ENCODE results near the gene BATF3.

DNA sequence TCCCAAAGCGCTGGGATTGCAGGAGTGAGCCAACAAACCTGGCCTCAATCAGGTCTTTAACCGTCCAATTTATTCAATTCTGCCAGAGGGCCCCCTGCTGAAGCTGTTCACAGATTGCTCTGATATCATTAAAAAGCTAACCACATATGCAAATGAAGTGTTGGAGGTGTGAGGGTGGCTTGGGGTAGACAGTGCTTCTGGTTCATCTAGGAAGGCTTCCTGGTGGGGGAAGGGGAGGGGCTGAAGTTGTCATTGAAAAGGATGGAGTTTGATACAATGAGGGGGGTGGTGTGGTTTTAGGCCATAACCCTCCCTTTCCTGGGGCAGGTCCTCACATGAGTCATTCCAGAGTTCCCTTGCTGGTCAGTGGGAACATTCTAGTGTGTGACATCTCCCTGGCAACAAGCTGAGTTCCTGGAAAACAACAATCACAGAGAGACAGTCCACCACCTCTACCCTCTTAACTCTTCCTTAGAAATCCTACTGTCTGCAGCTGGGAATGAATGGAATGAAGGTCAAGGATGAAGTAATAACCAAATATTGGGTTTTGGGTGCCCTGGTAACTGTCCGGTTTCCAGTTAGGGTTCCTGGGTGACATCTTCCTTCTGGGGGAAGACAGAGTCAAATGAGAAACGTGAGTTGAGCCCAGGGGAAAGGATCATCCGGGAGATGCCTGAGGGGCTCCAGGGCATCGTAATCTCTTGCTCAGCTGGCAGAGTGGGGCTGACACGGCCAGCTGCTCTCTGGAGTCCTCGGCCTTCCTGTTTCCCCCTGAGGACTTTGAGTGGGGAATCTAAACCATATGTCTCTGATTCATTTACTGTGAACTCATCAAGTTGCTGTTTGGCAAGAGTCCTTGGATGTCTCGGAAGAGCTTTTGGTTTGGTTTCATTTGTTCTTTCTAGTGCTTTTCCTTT, 32.2 kb downstream of the BATF3 start:
- TF ChIP-seq, protein P1, sequence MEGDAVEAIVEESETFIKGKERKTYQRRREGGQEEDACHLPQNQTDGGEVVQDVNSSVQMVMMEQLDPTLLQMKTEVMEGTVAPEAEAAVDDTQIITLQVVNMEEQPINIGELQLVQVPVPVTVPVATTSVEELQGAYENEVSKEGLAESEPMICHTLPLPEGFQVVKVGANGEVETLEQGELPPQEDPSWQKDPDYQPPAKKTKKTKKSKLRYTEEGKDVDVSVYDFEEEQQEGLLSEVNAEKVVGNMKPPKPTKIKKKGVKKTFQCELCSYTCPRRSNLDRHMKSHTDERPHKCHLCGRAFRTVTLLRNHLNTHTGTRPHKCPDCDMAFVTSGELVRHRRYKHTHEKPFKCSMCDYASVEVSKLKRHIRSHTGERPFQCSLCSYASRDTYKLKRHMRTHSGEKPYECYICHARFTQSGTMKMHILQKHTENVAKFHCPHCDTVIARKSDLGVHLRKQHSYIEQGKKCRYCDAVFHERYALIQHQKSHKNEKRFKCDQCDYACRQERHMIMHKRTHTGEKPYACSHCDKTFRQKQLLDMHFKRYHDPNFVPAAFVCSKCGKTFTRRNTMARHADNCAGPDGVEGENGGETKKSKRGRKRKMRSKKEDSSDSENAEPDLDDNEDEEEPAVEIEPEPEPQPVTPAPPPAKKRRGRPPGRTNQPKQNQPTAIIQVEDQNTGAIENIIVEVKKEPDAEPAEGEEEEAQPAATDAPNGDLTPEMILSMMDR (IDR thresholded peaks at IDR 0.05) = no peak
- no peak for TF ChIP-seq POLR2A (IDR thresholded peaks at IDR 0.05)

All from thyroid gland (tissue), 4 donors.